ENCODE measurements around the gene PTPRD. TPM values are rescaled to one million over a fixed set of nuclear protein-coding genes. Genes with fewer than 3 reads are reported as not detected.
A peak's percentile ranks its signal among the peaks of the same experiment; 100 is the strongest.

Gene PTPRD
- total and polyA plus RNA-seq, 2 of the 4 experiments (the other 2 are of a cell fraction) = 0.07 to 0.18 TPM

DNA sequence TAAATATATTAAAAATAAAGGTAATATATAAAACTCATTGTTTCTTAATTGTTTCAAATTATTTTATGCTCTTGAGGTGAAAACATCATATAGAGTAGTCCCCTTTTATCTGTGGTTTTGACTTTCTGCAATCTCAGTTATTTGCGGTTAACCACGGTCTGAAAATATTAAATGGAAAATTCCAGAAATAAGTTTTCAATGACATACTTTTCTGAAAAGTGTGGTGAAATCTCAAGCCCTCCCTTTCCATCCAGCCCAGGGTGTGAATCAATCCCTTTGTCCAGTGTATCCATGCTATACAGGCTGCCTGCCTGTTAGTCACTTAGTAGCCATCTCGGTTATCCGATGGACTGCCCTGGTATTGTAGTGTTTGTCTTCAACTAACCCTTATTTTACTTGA is 2266.5 kb downstream of the PTPRD start:
- no peak overlapping the region for H2AK5ac ChIP-seq (ENCODE audit: low read depth, low read length)
- H3K27me3 ChIP-seq (ENCODE audit: control insufficient read depth, insufficient read depth, low read length) = no peaks in the 10 kb centered on the region
- H3K4me2 ChIP-seq (ENCODE audit: low read depth, low read length) = no peak overlapping the region
- no peak overlapping the region for H3K4ac ChIP-seq (ENCODE audit: low read depth, low read length)
- POLR2A ChIA-PET (ENCODE audit: unreplicated experiment) = no interaction called here
- no peak overlapping the region for H3K23ac ChIP-seq (ENCODE audit: low read depth, low read length)
- in situ Hi-C loops (cut with MboI; ENCODE audit: low sequenced_read_pairs) (no loop called here), intact Hi-C loops (cut with micrococcal nuclease) (no loop called here), dilution Hi-C loops (cut with HindIII; ENCODE audit: low sequenced_read_pairs, unreplicated experiment) (no loop called here)
- no peaks in the 10 kb centered on the region for H3K79me1 ChIP-seq (ENCODE audit: low read depth in 1 of 2, low read length in 2 of 2)
- no peak overlapping the region for H2BK5ac ChIP-seq (ENCODE audit: low read depth, low read length, poor library complexity, severe bottlenecking)
- no TSS peak for BruUV-seq (replicated peaks)
- H2BK15ac ChIP-seq (ENCODE audit: low read depth, low read length) = no peak overlapping the region
- CTCF ChIA-PET = no interaction called here
- H2BK20ac ChIP-seq (ENCODE audit: low read depth, low read length) = no peak overlapping the region
- H2AK9ac ChIP-seq (replicated peaks; ENCODE audit: low read depth, low read length, poor library complexity) = no peak overlapping the region
- no peak overlapping the region for H4K8ac ChIP-seq (ENCODE audit: low read depth in 2 of 2, low read length in 2 of 2)
- H3K27ac ChIP-seq (ENCODE audit: insufficient read depth, low read length) = no peak overlapping the region
- H2BK120ac ChIP-seq (ENCODE audit: low read depth, low read length) = no peak overlapping the region
- no peak overlapping the region for H3K9ac ChIP-seq (ENCODE audit: low read depth, low read length)
- DNase-seq = peak; percentile 2
- H3K9me3 ChIP-seq (ENCODE audit: control insufficient read depth, insufficient read depth, low read length) = no peaks in the 10 kb centered on the region; the same call in 1 of the 2 replicates
- TF ChIP-seq, protein P1, sequence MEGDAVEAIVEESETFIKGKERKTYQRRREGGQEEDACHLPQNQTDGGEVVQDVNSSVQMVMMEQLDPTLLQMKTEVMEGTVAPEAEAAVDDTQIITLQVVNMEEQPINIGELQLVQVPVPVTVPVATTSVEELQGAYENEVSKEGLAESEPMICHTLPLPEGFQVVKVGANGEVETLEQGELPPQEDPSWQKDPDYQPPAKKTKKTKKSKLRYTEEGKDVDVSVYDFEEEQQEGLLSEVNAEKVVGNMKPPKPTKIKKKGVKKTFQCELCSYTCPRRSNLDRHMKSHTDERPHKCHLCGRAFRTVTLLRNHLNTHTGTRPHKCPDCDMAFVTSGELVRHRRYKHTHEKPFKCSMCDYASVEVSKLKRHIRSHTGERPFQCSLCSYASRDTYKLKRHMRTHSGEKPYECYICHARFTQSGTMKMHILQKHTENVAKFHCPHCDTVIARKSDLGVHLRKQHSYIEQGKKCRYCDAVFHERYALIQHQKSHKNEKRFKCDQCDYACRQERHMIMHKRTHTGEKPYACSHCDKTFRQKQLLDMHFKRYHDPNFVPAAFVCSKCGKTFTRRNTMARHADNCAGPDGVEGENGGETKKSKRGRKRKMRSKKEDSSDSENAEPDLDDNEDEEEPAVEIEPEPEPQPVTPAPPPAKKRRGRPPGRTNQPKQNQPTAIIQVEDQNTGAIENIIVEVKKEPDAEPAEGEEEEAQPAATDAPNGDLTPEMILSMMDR (conservative IDR thresholded peaks at IDR 0.05; ENCODE audit: low read depth, low read length) = no peak
- no peak for TF ChIP-seq CEBPB (IDR thresholded peaks at IDR 0.05; ENCODE audit: low read depth, low read length)
- no peak for TF ChIP-seq MAFK (IDR thresholded peaks at IDR 0.05; ENCODE audit: low read depth, low read length)
- TF ChIP-seq MXI1 (IDR thresholded peaks at IDR 0.05; ENCODE audit: borderline replicate concordance, low read depth, low read length) = no peak
- no peak for TF ChIP-seq RFX5 (IDR thresholded peaks at IDR 0.05; ENCODE audit: low read depth, low read length)
- TF ChIP-seq, protein P2, sequence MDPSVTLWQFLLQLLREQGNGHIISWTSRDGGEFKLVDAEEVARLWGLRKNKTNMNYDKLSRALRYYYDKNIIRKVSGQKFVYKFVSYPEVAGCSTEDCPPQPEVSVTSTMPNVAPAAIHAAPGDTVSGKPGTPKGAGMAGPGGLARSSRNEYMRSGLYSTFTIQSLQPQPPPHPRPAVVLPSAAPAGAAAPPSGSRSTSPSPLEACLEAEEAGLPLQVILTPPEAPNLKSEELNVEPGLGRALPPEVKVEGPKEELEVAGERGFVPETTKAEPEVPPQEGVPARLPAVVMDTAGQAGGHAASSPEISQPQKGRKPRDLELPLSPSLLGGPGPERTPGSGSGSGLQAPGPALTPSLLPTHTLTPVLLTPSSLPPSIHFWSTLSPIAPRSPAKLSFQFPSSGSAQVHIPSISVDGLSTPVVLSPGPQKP (IDR thresholded peaks at IDR 0.05; ENCODE audit: borderline replicate concordance, low read depth, low read length) = no peak
- no peak for TF ChIP-seq RAD21 (IDR thresholded peaks at IDR 0.05; ENCODE audit: low read length)
- TF ChIP-seq CHD1 (IDR thresholded peaks at IDR 0.05; ENCODE audit: low read depth, low read length) = no peak
- TF ChIP-seq RCOR1 (IDR thresholded peaks at IDR 0.05; ENCODE audit: insufficient replicate concordance, low read length) = no peak
- TF ChIP-seq, protein P3, sequence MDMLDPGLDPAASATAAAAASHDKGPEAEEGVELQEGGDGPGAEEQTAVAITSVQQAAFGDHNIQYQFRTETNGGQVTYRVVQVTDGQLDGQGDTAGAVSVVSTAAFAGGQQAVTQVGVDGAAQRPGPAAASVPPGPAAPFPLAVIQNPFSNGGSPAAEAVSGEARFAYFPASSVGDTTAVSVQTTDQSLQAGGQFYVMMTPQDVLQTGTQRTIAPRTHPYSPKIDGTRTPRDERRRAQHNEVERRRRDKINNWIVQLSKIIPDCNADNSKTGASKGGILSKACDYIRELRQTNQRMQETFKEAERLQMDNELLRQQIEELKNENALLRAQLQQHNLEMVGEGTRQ (IDR thresholded peaks at IDR 0.05; ENCODE audit: low read depth, low read length) = no peak
- TF ChIP-seq NFE2L2 (IDR thresholded peaks at IDR 0.05; ENCODE audit: low read depth, low read length) = no peak
- TF ChIP-seq MAZ (IDR thresholded peaks at IDR 0.05; ENCODE audit: borderline replicate concordance, low read depth, low read length) = no peak
- TF ChIP-seq FOS (IDR thresholded peaks at IDR 0.05; ENCODE audit: low read depth, low read length) = no peak
- no peak for TF ChIP-seq BHLHE40 (IDR thresholded peaks at IDR 0.05; ENCODE audit: low read depth, low read length)
- TF ChIP-seq SMC3 (IDR thresholded peaks at IDR 0.05; ENCODE audit: low read depth, low read length) = no peak
- TF ChIP-seq POLR2A (IDR thresholded peaks at IDR 0.05; ENCODE audit: low read depth, low read length) = no peak
- no peaks in the 10 kb centered on the region for H3K4me1 ChIP-seq (ENCODE audit: control insufficient read depth, insufficient read depth, low read length)
- H3K18ac ChIP-seq (ENCODE audit: low read depth, low read length) = no peak overlapping the region
- H4K5ac ChIP-seq (ENCODE audit: low read depth, low read length) = no peak overlapping the region
- WGBS, 2 experiments (ENCODE audit: extremely low coverage in 2 of 2, insufficient read length in 1 of 2) = no CpG with 5 or more reads among the region's 4 CpGs
- H3K56ac ChIP-seq (ENCODE audit: extremely low read depth, insufficient read depth, low read length) = no peak overlapping the region
- no peak for ATAC-seq (ENCODE audit: low read depth)
- H3K9me1 ChIP-seq (ENCODE audit: insufficient read depth, low read length) = no peaks in the 10 kb centered on the region
- H3K36me3 ChIP-seq (ENCODE audit: control insufficient read depth, insufficient read depth, low read length) = no peaks in the 10 kb centered on the region
- no peak overlapping the region for H3K4me3 ChIP-seq (ENCODE audit: insufficient read depth, low read depth, low read length)
- no peak overlapping the region for H2AFZ ChIP-seq (replicated peaks; ENCODE audit: low read length, poor library complexity)
- H4K20me1 ChIP-seq (ENCODE audit: insufficient read depth, low read length) = no peaks in the 10 kb centered on the region
- no peak overlapping the region for H4K91ac ChIP-seq (ENCODE audit: insufficient read depth, low read depth, low read length)
- H3K14ac ChIP-seq (replicated peaks; ENCODE audit: low read depth, low read length) = no peak overlapping the region
